Osteoblast (primary cell): ENCODE results near the gene ARHGAP40. TPM values are rescaled to one million over a fixed set of nuclear protein-coding genes. Genes with fewer than 3 reads are reported as not detected.

ENCODE experiments used
- DNase-seq: peaks from one replicate; pipeline ENCODE4 v3.0.0; 2011; ENCODE audit warnings: low spot score, mixed read lengths; ENCODE audit not compliant: insufficient read length; ENCODE audit errors: missing footprints
- H2AFZ ChIP-seq: 2 replicates; pipeline ENCODE4 v1.6.0; 2011; ENCODE audit warnings: mild to moderate bottlenecking, low read length
- H3K27ac ChIP-seq: 2 replicates; pipeline ENCODE4 v1.5.1; 2011; ENCODE audit warnings: mild to moderate bottlenecking, low read depth, low read length, moderate library complexity
- H3K27me3 ChIP-seq: 2 replicates; pipeline ENCODE4 v1.6.0; 2012; ENCODE audit warnings: mild to moderate bottlenecking, control low read depth, inconsistent platforms, low read length, moderate library complexity; ENCODE audit not compliant: insufficient read depth
- H3K36me3 ChIP-seq: 2 replicates; pipeline ENCODE4 v1.5.1; 2011; ENCODE audit warnings: mild to moderate bottlenecking, low read length, control low read depth, moderate library complexity; ENCODE audit not compliant: insufficient read depth
- H3K4me1 ChIP-seq: 2 replicates; pipeline ENCODE4 v1.5.1; 2011; ENCODE audit warnings: mild to moderate bottlenecking, low read length, control low read depth, moderate library complexity; ENCODE audit not compliant: insufficient read depth
- H3K4me2 ChIP-seq: 2 replicates; pipeline ENCODE4 v1.6.0; 2011; ENCODE audit warnings: mild to moderate bottlenecking, low read length; ENCODE audit not compliant: insufficient read depth
- H3K4me3 ChIP-seq: fragments of 200-600 bp; sonication (generic); 3 replicates; pipeline ENCODE4 v1.5.1; 2012; ENCODE audit warnings: mild to moderate bottlenecking, low read length, inconsistent platforms; ENCODE audit not compliant: insufficient read depth
- H3K79me2 ChIP-seq: 2 replicates; pipeline ENCODE4 v1.6.0; 2012; ENCODE audit warnings: mild to moderate bottlenecking, low read length, control low read depth, inconsistent platforms; ENCODE audit not compliant: insufficient read depth
- H3K9me3 ChIP-seq: 2 replicates; pipeline ENCODE4 v1.5.1; 2011; ENCODE audit warnings: low read depth, low read length, control low read depth
- H4K20me1 ChIP-seq: 2 replicates; pipeline ENCODE4 v1.6.0; 2012; ENCODE audit warnings: mild to moderate bottlenecking, low read length, control low read depth; ENCODE audit not compliant: insufficient read depth
- total RNA-seq: library from RNA; depleted of rRNA; stranded (reverse); fragments of >200 nt; gene quantifications from 2 replicates; pipeline ENCODE4 v1.2.3, GENCODE V29; 2012
- TF ChIP-seq, protein P1 (sequence below): IDR thresholded peaks from 2 replicates; pipeline ENCODE4 v1.5.1; 2011; ENCODE audit warnings: mild to moderate bottlenecking, low read depth, low read length, moderate library complexity; ENCODE audit errors: extremely low read depth

Gene ARHGAP40
- total RNA-seq, 1 donor = not detected

- H3K27me3 ChIP-seq = peaks cover 31% of the 10 kb centered on the region
- no peaks in the 10 kb centered on the region for H3K9me3 ChIP-seq
- H3K4me1 ChIP-seq = no peaks in the 10 kb centered on the region
- no peak for DNase-seq
- no peaks in the 10 kb centered on the region for H3K79me2 ChIP-seq
- TF ChIP-seq, protein P1, sequence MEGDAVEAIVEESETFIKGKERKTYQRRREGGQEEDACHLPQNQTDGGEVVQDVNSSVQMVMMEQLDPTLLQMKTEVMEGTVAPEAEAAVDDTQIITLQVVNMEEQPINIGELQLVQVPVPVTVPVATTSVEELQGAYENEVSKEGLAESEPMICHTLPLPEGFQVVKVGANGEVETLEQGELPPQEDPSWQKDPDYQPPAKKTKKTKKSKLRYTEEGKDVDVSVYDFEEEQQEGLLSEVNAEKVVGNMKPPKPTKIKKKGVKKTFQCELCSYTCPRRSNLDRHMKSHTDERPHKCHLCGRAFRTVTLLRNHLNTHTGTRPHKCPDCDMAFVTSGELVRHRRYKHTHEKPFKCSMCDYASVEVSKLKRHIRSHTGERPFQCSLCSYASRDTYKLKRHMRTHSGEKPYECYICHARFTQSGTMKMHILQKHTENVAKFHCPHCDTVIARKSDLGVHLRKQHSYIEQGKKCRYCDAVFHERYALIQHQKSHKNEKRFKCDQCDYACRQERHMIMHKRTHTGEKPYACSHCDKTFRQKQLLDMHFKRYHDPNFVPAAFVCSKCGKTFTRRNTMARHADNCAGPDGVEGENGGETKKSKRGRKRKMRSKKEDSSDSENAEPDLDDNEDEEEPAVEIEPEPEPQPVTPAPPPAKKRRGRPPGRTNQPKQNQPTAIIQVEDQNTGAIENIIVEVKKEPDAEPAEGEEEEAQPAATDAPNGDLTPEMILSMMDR = no peak
- no peak overlapping the region for H3K4me3 ChIP-seq
- no peak overlapping the region for H3K27ac ChIP-seq
- H3K36me3 ChIP-seq = no peaks in the 10 kb centered on the region
- H2AFZ ChIP-seq = no peak overlapping the region
- no peaks in the 10 kb centered on the region for H4K20me1 ChIP-seq
- H3K4me2 ChIP-seq = no peak overlapping the region
These were observed 5.7 kb downstream of the ARHGAP40 start for GRCh38 chr20:38607351-38607750.

GRCh38 chr20:38608188-38608587 is 6.6 kb downstream of the ARHGAP40 start:
- H4K20me1 ChIP-seq = no peaks in the 10 kb centered on the region
- H2AFZ ChIP-seq = no peak overlapping the region
- DNase-seq = peak; percentile 77
- no peak overlapping the region for H3K27ac ChIP-seq
- no peak overlapping the region for H3K4me2 ChIP-seq
- no peak overlapping the region for H3K4me3 ChIP-seq
- no peaks in the 10 kb centered on the region for H3K4me1 ChIP-seq
- H3K79me2 ChIP-seq = no peaks in the 10 kb centered on the region
- peaks cover 31% of the 10 kb centered on the region for H3K27me3 ChIP-seq
- H3K36me3 ChIP-seq = no peaks in the 10 kb centered on the region
- H3K9me3 ChIP-seq = no peaks in the 10 kb centered on the region
- TF ChIP-seq, protein P1 = no peak

GRCh38 chr20:38609815-38610214 is 8.2 kb downstream of the ARHGAP40 start:
- Histone ChIP-seq H3K27ac (no peak overlapping the region), H3K4me2 (no peak overlapping the region), H3K36me3 (no peaks in the 10 kb centered on the region), H3K4me1 (no peaks in the 10 kb centered on the region), H3K9me3 (no peaks in the 10 kb centered on the region), H2AFZ (no peak overlapping the region), H3K27me3 (peaks cover 31% of the 10 kb centered on the region), H3K79me2 (no peaks in the 10 kb centered on the region), H3K4me3 (no peak overlapping the region), H4K20me1 (no peaks in the 10 kb centered on the region)
- DNase-seq = no peak
- TF ChIP-seq, protein P1 = no peak

- H3K79me2 ChIP-seq = no peaks in the 10 kb centered on the region
- no peak overlapping the region for H2AFZ ChIP-seq
- TF ChIP-seq, protein P1 = no peak
- DNase-seq = peak; percentile 77
- H3K9me3 ChIP-seq = no peaks in the 10 kb centered on the region
- H3K27me3 ChIP-seq = peaks cover 31% of the 10 kb centered on the region
- H3K36me3 ChIP-seq = no peaks in the 10 kb centered on the region
- H4K20me1 ChIP-seq = no peaks in the 10 kb centered on the region
- H3K4me3 ChIP-seq = no peak overlapping the region
- H3K4me2 ChIP-seq = no peak overlapping the region
- no peak overlapping the region for H3K27ac ChIP-seq
- H3K4me1 ChIP-seq = no peaks in the 10 kb centered on the region
These were observed 8.9 kb downstream of the ARHGAP40 start for GRCh38 chr20:38610521-38610920.
